Measurements from ENCODE around the gene LSM6.

DNA sequence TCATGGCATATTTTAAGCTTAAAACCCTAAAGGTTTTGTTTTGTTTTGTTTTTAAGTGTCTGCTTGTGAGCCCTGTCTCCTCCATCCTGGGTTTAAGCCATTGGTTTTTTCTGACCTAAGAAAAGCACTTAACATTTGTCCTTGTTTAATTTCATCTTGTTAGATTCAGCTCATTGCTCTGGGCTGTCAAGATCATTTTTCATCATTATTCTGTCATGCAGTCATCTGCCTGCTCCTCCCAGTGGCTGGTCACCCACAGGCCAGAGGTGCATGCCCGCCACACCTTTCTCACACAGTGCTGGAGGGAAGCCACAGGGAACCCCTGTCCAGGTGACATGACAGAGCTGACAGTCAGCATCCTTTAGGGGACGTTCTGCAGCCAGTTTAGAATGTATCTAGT lies 27.1 kb downstream of the LSM6 start:
- no peak for TF ChIP-seq POLR2A (IDR thresholded peaks at IDR 0.05; ENCODE audit: low read depth, low read length)
- no peak for TF ChIP-seq TAF1 (IDR thresholded peaks at IDR 0.05; ENCODE audit: borderline replicate concordance, low read depth, low read length)
